ENCODE results near the gene CPEB3. TPM values are rescaled to one million over a fixed set of nuclear protein-coding genes. Genes with fewer than 3 reads are reported as not detected.

CPEB3 gene
- total RNA-seq, 2 donors from 2014 or later = 10.6 to 16.9 TPM

GRCh38 chr10:92108120-92108519, 182.8 kb downstream of the CPEB3 start:
- DNase-seq (ENCODE audit: low spot score) = no peak
- intact Hi-C loops (cut with DNase I) = no loop called here
- H3K27me3 ChIP-seq (replicated peaks; ENCODE audit: insufficient read depth) = no peaks in the 10 kb centered on the region
- no peaks in the 10 kb centered on the region for H3K36me3 ChIP-seq
- H3K4me3 ChIP-seq = no peak overlapping the region
- no peak for TF ChIP-seq POLR2AphosphoS5 (IDR thresholded peaks at IDR 0.05)
- TF ChIP-seq CTCF (IDR thresholded peaks at IDR 0.05) = no peak
- TF ChIP-seq POLR2A (IDR thresholded peaks at IDR 0.05) = no peak
- peaks cover 9% of the 10 kb centered on the region for H3K4me1 ChIP-seq (replicated peaks)
- H3K27ac ChIP-seq = peak overlapping the region in 1 of 2 donors; percentile 73
- no peaks in the 10 kb centered on the region for H3K9me3 ChIP-seq

- WGBS = 28% methylated on average over 2 of the region's 2 CpGs
- H3K4me1 ChIP-seq (replicated peaks) = peaks cover 15% of the 10 kb centered on the region
These were observed 187.3 kb downstream of the CPEB3 start for GRCh38 chr10:92103376-92104090.

GRCh38 chr10:92102601-92103213, 188.2 kb downstream of the CPEB3 start:
- Histone ChIP-seq H3K4me3 (no peak overlapping the region), H3K4me1 (replicated peaks) (peaks cover 15% of the 10 kb centered on the region), H3K9me3 (no peaks in the 10 kb centered on the region), H3K36me3 (no peaks in the 10 kb centered on the region), H3K27me3 (replicated peaks; ENCODE audit: insufficient read depth) (no peaks in the 10 kb centered on the region), H3K27ac (peak overlapping the region; percentile 58 to 74)
- intact Hi-C loops (cut with DNase I) = no loop called here
- TF ChIP-seq POLR2AphosphoS5 (IDR thresholded peaks at IDR 0.05) = no peak
- WGBS = 79% methylated on average over 4 of the region's 4 CpGs
- DNase-seq (ENCODE audit: low spot score) = no peak

More at GRCh38 chr10:92103376-92104090, 187.3 kb downstream of the CPEB3 start:
- Histone ChIP-seq H3K36me3 (no peaks in the 10 kb centered on the region), H3K27ac (peak overlapping the region; percentile 58 to 74), H3K9me3 (no peaks in the 10 kb centered on the region), H3K27me3 (replicated peaks; ENCODE audit: insufficient read depth) (no peaks in the 10 kb centered on the region), H3K4me3 (no peak overlapping the region)
- DNase-seq (ENCODE audit: low spot score) = peak; percentile 57
- TF ChIP-seq POLR2AphosphoS5 (IDR thresholded peaks at IDR 0.05) = peak; percentile 82
- no peak for TF ChIP-seq CTCF (IDR thresholded peaks at IDR 0.05)
- intact Hi-C loops (cut with DNase I) = no loop called here

- Histone ChIP-seq H3K27me3 (replicated peaks; ENCODE audit: insufficient read depth) (no peaks in the 10 kb centered on the region), H3K4me3 (no peak overlapping the region), H3K9me3 (no peaks in the 10 kb centered on the region), H3K4me1 (replicated peaks) (no peaks in the 10 kb centered on the region), H3K36me3 (no peaks in the 10 kb centered on the region), H3K27ac (no peak overlapping the region)
- TF ChIP-seq CTCF (IDR thresholded peaks at IDR 0.05) (no peak), POLR2A (IDR thresholded peaks at IDR 0.05) (no peak), POLR2AphosphoS5 (IDR thresholded peaks at IDR 0.05) (no peak)
- intact Hi-C loops (cut with DNase I) = no loop called here
- 90% methylated on average over 2 of the region's 2 CpGs for WGBS
- no peak for DNase-seq (ENCODE audit: low spot score)
These were observed 195.9 kb downstream of the CPEB3 start for GRCh38 chr10:92094960-92095359.

GRCh38 chr10:92091965-92092364, 198.9 kb downstream of the CPEB3 start:
- Histone ChIP-seq H3K9me3 (no peaks in the 10 kb centered on the region), H3K4me3 (no peak overlapping the region), H3K4me1 (replicated peaks) (no peaks in the 10 kb centered on the region), H3K27me3 (replicated peaks; ENCODE audit: insufficient read depth) (no peaks in the 10 kb centered on the region), H3K36me3 (no peaks in the 10 kb centered on the region), H3K27ac (no peak overlapping the region)
- WGBS = 67% methylated on average over 2 of the region's 2 CpGs
- intact Hi-C loops (cut with DNase I) = no loop called here
- no peak for TF ChIP-seq POLR2AphosphoS5 (IDR thresholded peaks at IDR 0.05)
- TF ChIP-seq CTCF (IDR thresholded peaks at IDR 0.05) = no peak
- no peak for TF ChIP-seq POLR2A (IDR thresholded peaks at IDR 0.05)
- no peak for DNase-seq (ENCODE audit: low spot score)

Data from prostate gland (tissue), 2 donors.